Neutrophil (primary cell): Measurements from ENCODE around the gene ACSL6.

Experiments used
- H3K27ac ChIP-seq: fragments of 200-600 bp; sonication (generic); 2 replicates; pipeline ENCODE4 v1.5.1; 2016; ENCODE audit warnings: mild to moderate bottlenecking, moderate library complexity
- H3K27me3 ChIP-seq: fragments of 200-600 bp; sonication (generic); 2 replicates; pipeline ENCODE4 v1.6.0; 2016; ENCODE audit warnings: mild to moderate bottlenecking
- H3K36me3 ChIP-seq: fragments of 200-600 bp; sonication (generic); 2 replicates; pipeline ENCODE4 v1.5.1; 2017
- H3K4me1 ChIP-seq, 2 experiments: fragments of 200-600 bp in 1 of 2; sonication (generic) in 1 of 2; 1 replicate in 1 of 2; 2 replicates in 1 of 2; pipeline versions ENCODE4 v1.5.1 to v1.6.1; 2013 to 2016; ENCODE audit warnings: low read depth in 1 of 2, low read length in 1 of 2, mild to moderate bottlenecking in 1 of 2, moderate library complexity in 1 of 2; ENCODE audit not compliant: control insufficient read depth in 1 of 2, insufficient read depth in 1 of 2
- H3K4me3 ChIP-seq, 2 experiments: fragments of 200-600 bp in 1 of 2; sonication (generic) in 1 of 2; 1 replicate in 1 of 2; 2 replicates in 1 of 2; pipeline ENCODE4 v1.5.1; 2013 to 2016; ENCODE audit warnings: low read depth in 1 of 2, low read length in 1 of 2, mild to moderate bottlenecking in 1 of 2, moderate library complexity in 1 of 2
- H3K9me3 ChIP-seq: fragments of 200-600 bp; sonication (generic); 2 replicates; pipeline ENCODE4 v1.5.1; 2016
- TF ChIP-seq, protein P1 (sequence below): fragments of 200-600 bp; sonication (generic); IDR thresholded peaks from 2 replicates; pipeline ENCODE4 v1.5.1; 2016; ENCODE audit warnings: antibody characterized with exemption

ACSL6 gene

GRCh38 chr5:131945551-131946168, 65.8 kb downstream of the ACSL6 start, which contains the start of gene MEIKIN:
Gene MEIKIN (minus strand): TSS chr5:131945663. CDS start chr5:131945505, 158 bp downstream.
- no peak within 1 kb of the TSS for H3K4me3 ChIP-seq
- H3K27ac ChIP-seq, result peak within 1 kb of the TSS; percentile 19
- H3K9me3 ChIP-seq, result no peaks in the 10 kb centered on the region
- H3K36me3 ChIP-seq, result no peaks in the 10 kb centered on the region
- TF ChIP-seq, protein P1, sequence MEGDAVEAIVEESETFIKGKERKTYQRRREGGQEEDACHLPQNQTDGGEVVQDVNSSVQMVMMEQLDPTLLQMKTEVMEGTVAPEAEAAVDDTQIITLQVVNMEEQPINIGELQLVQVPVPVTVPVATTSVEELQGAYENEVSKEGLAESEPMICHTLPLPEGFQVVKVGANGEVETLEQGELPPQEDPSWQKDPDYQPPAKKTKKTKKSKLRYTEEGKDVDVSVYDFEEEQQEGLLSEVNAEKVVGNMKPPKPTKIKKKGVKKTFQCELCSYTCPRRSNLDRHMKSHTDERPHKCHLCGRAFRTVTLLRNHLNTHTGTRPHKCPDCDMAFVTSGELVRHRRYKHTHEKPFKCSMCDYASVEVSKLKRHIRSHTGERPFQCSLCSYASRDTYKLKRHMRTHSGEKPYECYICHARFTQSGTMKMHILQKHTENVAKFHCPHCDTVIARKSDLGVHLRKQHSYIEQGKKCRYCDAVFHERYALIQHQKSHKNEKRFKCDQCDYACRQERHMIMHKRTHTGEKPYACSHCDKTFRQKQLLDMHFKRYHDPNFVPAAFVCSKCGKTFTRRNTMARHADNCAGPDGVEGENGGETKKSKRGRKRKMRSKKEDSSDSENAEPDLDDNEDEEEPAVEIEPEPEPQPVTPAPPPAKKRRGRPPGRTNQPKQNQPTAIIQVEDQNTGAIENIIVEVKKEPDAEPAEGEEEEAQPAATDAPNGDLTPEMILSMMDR, result no peak
- peaks cover 6 to 9% of the 10 kb centered on the region in 2 experiments for H3K4me1 ChIP-seq
- H3K27me3 ChIP-seq, result no peaks in the 10 kb centered on the region

DNA sequence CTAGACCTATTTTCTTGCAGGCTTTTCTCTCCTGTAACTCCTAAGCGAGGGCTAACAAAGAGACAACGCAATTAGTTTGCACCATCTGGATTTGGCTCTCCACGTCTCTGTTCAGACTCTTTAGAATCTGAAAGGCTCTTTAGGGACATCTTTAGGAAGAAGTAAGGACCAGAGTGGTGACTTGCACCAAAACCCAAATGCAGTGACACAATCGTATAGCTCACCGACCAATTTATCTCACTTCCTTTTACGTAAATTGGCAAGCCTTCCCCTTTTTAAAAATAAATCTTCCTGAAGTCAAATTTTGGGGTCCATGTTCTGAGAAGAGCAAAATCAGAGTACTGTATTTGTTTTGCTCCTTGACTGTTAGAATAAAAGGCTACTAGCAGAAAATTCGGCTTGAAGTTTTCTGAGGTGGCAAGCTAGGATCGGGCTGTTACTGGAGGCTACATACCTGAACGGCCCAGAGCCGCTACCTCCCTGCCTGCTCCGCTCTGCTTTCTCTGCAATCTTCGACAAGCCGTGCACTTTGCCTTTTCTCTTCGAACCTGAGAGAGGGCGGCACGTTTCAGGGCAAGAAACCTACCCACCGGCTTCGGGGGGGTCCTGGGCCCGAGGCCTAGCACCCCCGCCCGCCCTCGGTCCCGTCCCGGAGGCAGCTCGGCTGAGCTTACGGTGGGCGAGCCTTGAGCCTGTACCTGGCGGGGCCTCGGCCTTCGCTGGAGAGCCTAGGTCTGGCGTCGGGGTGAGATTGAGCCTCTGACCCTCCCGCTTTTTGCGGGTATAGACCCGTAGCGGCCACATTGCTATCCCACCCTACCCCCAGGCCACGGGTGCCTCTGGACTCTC, 66.5 kb downstream of the ACSL6 start:
- H3K4me1 ChIP-seq, result peaks cover 6 to 9% of the 10 kb centered on the region in 2 experiments
- peak overlapping the region; percentile 19 for H3K27ac ChIP-seq
- TF ChIP-seq, protein P1, result no peak
- no peaks in the 10 kb centered on the region for H3K36me3 ChIP-seq
- H3K27me3 ChIP-seq, result no peaks in the 10 kb centered on the region
- H3K9me3 ChIP-seq, result no peaks in the 10 kb centered on the region
- no peak overlapping the region for H3K4me3 ChIP-seq

DNA sequence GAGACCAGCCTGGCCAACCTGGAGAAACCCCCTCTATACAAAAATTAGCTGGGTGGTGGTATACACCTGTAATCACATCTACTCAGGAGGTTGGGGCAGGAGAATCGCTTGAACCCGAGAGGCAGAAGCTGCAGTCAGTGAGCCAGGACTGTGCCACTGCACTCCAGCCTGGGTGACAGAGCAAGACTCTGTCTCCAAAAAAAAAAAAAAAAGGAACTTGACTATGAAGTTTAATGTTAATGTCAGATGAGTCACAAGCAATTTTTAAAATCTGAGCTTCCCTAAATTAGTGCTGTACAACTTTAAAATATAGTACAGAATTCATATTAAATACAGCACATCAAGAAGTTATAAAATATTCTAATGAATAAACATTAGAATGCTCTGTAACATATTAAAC, 67.5 kb downstream of the ACSL6 start:
- H3K36me3 ChIP-seq, result no peaks in the 10 kb centered on the region
- no peaks in the 10 kb centered on the region for H3K27me3 ChIP-seq
- H3K4me1 ChIP-seq, result peaks cover 6 to 9% of the 10 kb centered on the region in 2 experiments
- TF ChIP-seq, protein P1, result no peak
- no peak overlapping the region for H3K4me3 ChIP-seq
- H3K27ac ChIP-seq, result no peak overlapping the region
- no peaks in the 10 kb centered on the region for H3K9me3 ChIP-seq

DNA sequence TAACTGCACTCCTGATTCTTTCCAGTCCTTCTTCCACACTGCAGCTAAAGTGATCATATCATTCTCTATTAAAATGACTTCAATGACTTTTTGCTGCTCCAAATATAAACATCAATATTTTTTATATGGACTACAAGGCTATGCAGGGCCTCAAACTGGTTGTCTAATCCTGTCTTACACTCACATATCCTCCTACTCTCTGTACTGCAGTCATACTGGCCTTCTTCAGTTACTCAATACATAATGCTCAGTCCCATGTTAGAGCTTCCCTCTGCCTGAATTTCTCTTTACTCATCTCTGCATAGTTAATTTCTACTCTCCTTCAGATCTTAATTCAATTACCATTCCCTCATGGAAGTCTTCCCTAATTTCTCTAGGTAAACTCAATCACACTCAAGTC, 69.4 kb downstream of the ACSL6 start:
- TF ChIP-seq, protein P1, result no peak
- H3K9me3 ChIP-seq, result no peaks in the 10 kb centered on the region
- H3K27ac ChIP-seq, result no peak overlapping the region
- no peaks in the 10 kb centered on the region for H3K36me3 ChIP-seq
- H3K4me3 ChIP-seq, result no peak overlapping the region
- H3K4me1 ChIP-seq, result peaks cover 6 to 9% of the 10 kb centered on the region in 2 experiments
- H3K27me3 ChIP-seq, result no peaks in the 10 kb centered on the region

- no peaks in the 10 kb centered on the region for H3K27me3 ChIP-seq
- peaks cover 5 to 7% of the 10 kb centered on the region in 2 experiments for H3K4me1 ChIP-seq
- H3K36me3 ChIP-seq, result no peaks in the 10 kb centered on the region
- no peak overlapping the region for H3K4me3 ChIP-seq
- TF ChIP-seq, protein P1, result no peak
- H3K9me3 ChIP-seq, result no peaks in the 10 kb centered on the region
- H3K27ac ChIP-seq, result no peak overlapping the region
These were observed 71.6 kb downstream of the ACSL6 start for GRCh38 chr5:131939690-131940345.
